OCI-LY7 (cell line): ENCODE measurements around the gene SLCO1A2. TPM values are rescaled to one million over a fixed set of nuclear protein-coding genes. Genes with fewer than 3 reads are reported as not detected.

Source experiments
- BruUV-seq: library from RNA; stranded (reverse); fragments of 400-500 nt; replicated peaks from 2 replicates; lab custom pipeline; 2021; lab: Mats Ljungman, UMichigan
- CTCF ChIA-PET: fragments of 300-600 bp; sonication (Branson Sonifier 250); formaldehyde crosslinking; loops from one replicate; lab custom pipeline; 2022; ENCODE audit warnings: antibody characterized with exemption; ENCODE audit not compliant: unreplicated experiment; lab: Charles Lee
- POLR2A ChIA-PET: fragments of 300-600 bp; sonication (Branson Sonifier 250); formaldehyde crosslinking; loops from one replicate; lab custom pipeline; 2022; ENCODE audit warnings: antibody characterized with exemption; lab: Charles Lee
- DNase-seq: peaks from one replicate; pipeline ENCODE4 v3.0.0-alpha.2; 2015; ENCODE audit warnings: low spot score
- H2AFZ ChIP-seq: fragments of 200-600 bp; sonication (generic), shearing (Covaris generic); 2 replicates; pipeline ENCODE4 v1.6.1; 2014; ENCODE audit warnings: mild to moderate bottlenecking, antibody characterized with exemption, low read length, moderate library complexity
- H3K27ac ChIP-seq: fragments of 200-600 bp; sonication (generic); 2 replicates; pipeline ENCODE4 v1.5.1; 2014; ENCODE audit warnings: mixed run types, low read depth, mild to moderate bottlenecking, moderate library complexity, low read length, inconsistent platforms; ENCODE audit not compliant: poor library complexity, severe bottlenecking
- H3K36me3 ChIP-seq: fragments of 200-600 bp; sonication (generic); 2 replicates; pipeline ENCODE4 v1.6.1; 2014; ENCODE audit warnings: mild to moderate bottlenecking, antibody characterized with exemption, low read length, moderate library complexity, mixed read lengths; ENCODE audit not compliant: insufficient read depth
- H3K4me1 ChIP-seq: fragments of 200-600 bp; sonication (generic); 2 replicates; pipeline ENCODE4 v1.5.1; 2014; ENCODE audit warnings: mild to moderate bottlenecking, low read length; ENCODE audit not compliant: insufficient read depth, poor library complexity, severe bottlenecking
- H3K4me2 ChIP-seq: fragments of 200-600 bp; sonication (generic); 2 replicates; pipeline ENCODE4 v1.6.1; 2014; ENCODE audit warnings: mild to moderate bottlenecking, low read length
- H3K4me3 ChIP-seq: fragments of 200-600 bp; sonication (generic); 2 replicates; pipeline ENCODE4 v1.5.1; 2014; ENCODE audit warnings: mild to moderate bottlenecking, low read depth, low read length; ENCODE audit not compliant: poor library complexity, severe bottlenecking
- H3K79me2 ChIP-seq: fragments of 200-600 bp; sonication (generic); 2 replicates; pipeline ENCODE4 v1.6.1; 2016; ENCODE audit warnings: low read depth, mild to moderate bottlenecking, low read length, moderate library complexity, mixed read lengths; ENCODE audit not compliant: insufficient read depth
- H3K9me2 ChIP-seq: fragments of 200-600 bp; sonication (generic); 2 replicates; pipeline ENCODE4 v1.6.1; 2016; ENCODE audit warnings: mild to moderate bottlenecking, low read length, mixed read lengths; ENCODE audit not compliant: insufficient read depth
- H3K9me3 ChIP-seq: fragments of 200-600 bp; sonication (generic); 2 replicates; pipeline ENCODE4 v1.6.1; 2014; ENCODE audit warnings: mild to moderate bottlenecking, mixed run types, low read length, mixed read lengths
- H4K20me1 ChIP-seq: fragments of 200-600 bp; sonication (generic); 2 replicates; pipeline ENCODE4 v1.6.1; 2014; ENCODE audit warnings: mild to moderate bottlenecking, antibody characterized with exemption, low read length, moderate library complexity, mixed read lengths; ENCODE audit not compliant: insufficient read depth
- CTCF ChIP-seq: fragments of 200-600 bp; sonication (generic); conservative IDR thresholded peaks from 2 replicates; pipeline ENCODE4 v1.5.1; 2014; ENCODE audit warnings: mild to moderate bottlenecking, antibody characterized with exemption, low read length, moderate library complexity, mixed read lengths
- EZH2phosphoT487 ChIP-seq: fragments of 200-600 bp; sonication (generic); IDR thresholded peaks from 2 replicates; pipeline ENCODE4 v1.6.1; 2018; ENCODE audit warnings: low read depth, borderline replicate concordance, mild to moderate bottlenecking, mixed run types, antibody characterized with exemption, low read length, moderate library complexity, mixed read lengths
- intact Hi-C: fragments of 100-400 bp; cut with micrococcal nuclease; formaldehyde crosslinking; loops from one replicate; pipeline ENCODE4 v1.10.0; 2022; ENCODE audit not compliant: unreplicated experiment
- total RNA-seq, 2 experiments: library from RNA; depleted of rRNA in 1 of 2; stranded (reverse); fragments of >200 nt in 1 of 2; shearing (Covaris generic) in 1 of 2; gene quantifications; 2 replicates each; pipeline ENCODE4 v1.2.3, GENCODE V29; 2014 to 2022

The SLCO1A2 gene
- total RNA-seq, 2 experiments from 2014 or later = not detected

DNA sequence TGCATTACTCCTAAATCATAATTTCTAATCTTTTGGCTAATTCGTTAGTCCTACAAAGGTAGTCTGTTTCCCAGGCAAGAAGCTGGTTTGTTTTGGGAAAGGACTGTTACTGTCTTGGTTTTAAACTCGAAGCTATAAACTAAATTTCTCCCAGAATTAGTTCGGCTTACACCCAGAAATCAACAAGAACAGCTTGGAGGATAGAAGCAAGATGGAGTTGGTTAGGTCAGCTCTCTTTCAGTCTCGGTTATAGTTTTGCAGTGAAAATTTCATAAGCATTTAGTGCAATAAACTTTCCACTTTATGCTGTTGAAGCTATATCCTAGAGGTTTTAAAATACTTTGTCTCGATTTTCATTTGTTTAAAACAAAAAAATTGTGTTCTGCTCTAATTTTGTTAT lies 100.3 kb downstream of the SLCO1A2 start:
- Histone ChIP-seq H3K9me2 (no peaks in the 10 kb centered on the region), H3K79me2 (no peaks in the 10 kb centered on the region), H4K20me1 (no peaks in the 10 kb centered on the region), H3K4me1 (no peaks in the 10 kb centered on the region), H3K9me3 (no peaks in the 10 kb centered on the region), H3K36me3 (no peaks in the 10 kb centered on the region), H3K4me3 (no peak overlapping the region), H3K4me2 (no peak overlapping the region), H3K27ac (no peak overlapping the region), H2AFZ (no peak overlapping the region)
- DNase-seq = no peak
- intact Hi-C loops = no loop called here
- CTCF ChIA-PET = no interaction called here
- TF ChIP-seq EZH2phosphoT487 (no peak), CTCF (no peak)
- POLR2A ChIA-PET = interaction anchor here (0.6 kb wide), 1 partner anchor 310 kb away, joined by 3 read pairs; no protein-coding TSS in a partner anchor
- no TSS peak for BruUV-seq

- Histone ChIP-seq H3K4me3 (no peak overlapping the region), H2AFZ (no peak overlapping the region), H3K9me2 (no peaks in the 10 kb centered on the region), H3K4me1 (no peaks in the 10 kb centered on the region), H3K27ac (no peak overlapping the region), H3K79me2 (no peaks in the 10 kb centered on the region), H4K20me1 (no peaks in the 10 kb centered on the region), H3K36me3 (no peaks in the 10 kb centered on the region), H3K9me3 (no peaks in the 10 kb centered on the region), H3K4me2 (no peak overlapping the region)
- no peak for DNase-seq
- BruUV-seq = no TSS peak
- POLR2A ChIA-PET = interaction anchor here (0.6 kb wide), 1 partner anchor 1696 kb away, joined by 4 read pairs; no protein-coding TSS in a partner anchor
- CTCF ChIA-PET = no interaction called here
- TF ChIP-seq EZH2phosphoT487 = no peak
- TF ChIP-seq CTCF = no peak
- intact Hi-C loops = no loop called here
Observed at GRCh38 chr12:21223930-21224329, 110.8 kb downstream of the SLCO1A2 start.

- Histone ChIP-seq H3K27ac (no peak overlapping the region), H3K36me3 (no peaks in the 10 kb centered on the region), H2AFZ (no peak overlapping the region), H3K9me2 (no peaks in the 10 kb centered on the region), H3K79me2 (no peaks in the 10 kb centered on the region), H3K4me1 (no peaks in the 10 kb centered on the region), H3K9me3 (no peaks in the 10 kb centered on the region), H3K4me2 (no peak overlapping the region), H4K20me1 (no peaks in the 10 kb centered on the region), H3K4me3 (no peak overlapping the region)
- CTCF ChIA-PET = no interaction called here
- DNase-seq = no peak
- POLR2A ChIA-PET = no interaction called here
- BruUV-seq = no TSS peak
- TF ChIP-seq CTCF = no peak
- no peak for TF ChIP-seq EZH2phosphoT487
- intact Hi-C loops = no loop called here
Observed at GRCh38 chr12:21221778-21222177, 112.9 kb downstream of the SLCO1A2 start.
